Fibroblast of peridontal ligament (primary cell): ENCODE measurements around the gene ADAMTS17.

ENCODE experiments used
- DNase-seq: peaks from one replicate; pipeline ENCODE4 v3.0.0-alpha.2; 2010; ENCODE audit errors: extremely low read depth

The ADAMTS17 gene

DNA sequence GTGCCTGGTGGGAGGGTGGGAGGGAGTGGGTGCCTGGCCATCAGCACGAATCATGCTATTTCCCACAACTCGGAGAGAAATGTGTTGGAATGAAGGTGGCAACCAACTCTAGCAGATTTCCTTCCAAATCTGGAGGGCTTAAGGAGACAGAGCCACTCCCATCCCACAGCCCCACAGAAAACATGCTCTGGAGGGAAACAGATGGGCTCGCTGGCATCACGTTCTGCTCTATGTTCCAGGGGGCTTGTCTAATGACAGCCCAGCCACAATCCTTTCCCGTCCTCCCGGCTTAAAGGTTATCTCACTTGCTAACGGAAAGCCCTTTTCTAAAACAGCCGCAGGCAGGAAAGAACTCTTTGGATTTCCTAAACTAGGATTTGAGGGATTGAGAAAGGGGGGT lies 65.3 kb downstream of the ADAMTS17 start:
- no peak for DNase-seq

DNA sequence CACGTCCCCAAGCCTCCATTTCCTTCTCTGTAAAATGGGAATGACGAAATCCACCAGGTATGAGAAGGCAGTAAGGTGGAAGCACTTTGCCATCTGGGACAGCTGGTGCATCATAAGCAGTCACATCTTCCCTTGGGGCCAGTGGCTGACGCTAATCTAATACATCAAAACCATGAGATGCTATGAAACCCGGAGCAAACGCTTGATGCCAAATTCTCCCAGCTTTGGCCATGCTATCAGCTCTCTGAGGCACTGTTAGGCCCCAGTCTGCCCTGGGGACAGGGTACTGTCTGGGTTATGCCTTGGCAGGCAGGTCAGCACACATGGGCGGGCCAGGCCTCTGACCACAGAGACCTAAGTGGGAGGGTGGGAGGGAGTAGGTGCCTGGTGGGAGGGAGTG lies 66.1 kb downstream of the ADAMTS17 start:
- no peak for DNase-seq

DNA sequence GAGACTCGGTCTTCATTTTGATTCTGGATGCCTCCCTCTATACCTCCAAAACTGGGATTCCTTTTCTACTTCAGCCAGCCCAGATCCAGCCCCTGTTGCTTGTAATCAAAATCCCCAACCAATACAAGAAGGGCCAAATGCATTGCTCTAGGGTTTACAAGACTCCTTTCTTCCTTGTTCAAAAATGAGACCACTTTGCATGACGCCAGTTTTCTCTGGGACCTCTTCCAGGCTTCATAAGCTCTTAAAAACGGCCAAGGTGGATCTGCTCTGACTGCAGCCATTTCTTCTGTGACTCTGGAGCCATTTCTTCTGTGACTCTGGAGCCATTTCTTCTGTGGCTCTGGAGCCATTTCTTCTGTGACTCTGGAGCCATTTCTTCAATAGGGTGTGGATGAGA lies 71.9 kb downstream of the ADAMTS17 start:
- DNase-seq, result no peak

DNA sequence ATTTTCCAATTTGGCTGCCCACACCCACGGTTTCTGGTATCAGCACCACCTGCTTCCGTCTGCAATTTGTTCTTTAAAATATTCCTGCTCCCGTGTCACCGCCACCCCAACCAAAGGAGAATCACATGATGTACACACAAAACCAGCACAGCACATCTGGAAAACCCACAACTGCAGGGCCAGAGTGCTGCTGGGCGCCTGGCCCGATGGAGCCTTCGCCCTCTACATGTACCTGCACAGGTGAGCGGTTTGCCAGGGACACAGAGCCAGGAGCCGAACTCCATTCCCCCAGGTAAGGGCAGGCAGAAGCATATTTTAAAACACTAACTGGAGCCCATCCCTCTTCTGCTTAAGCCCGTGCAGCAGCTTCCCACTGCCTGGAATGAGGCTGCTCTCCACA lies 75.6 kb downstream of the ADAMTS17 start:
- DNase-seq, result no peak

DNA sequence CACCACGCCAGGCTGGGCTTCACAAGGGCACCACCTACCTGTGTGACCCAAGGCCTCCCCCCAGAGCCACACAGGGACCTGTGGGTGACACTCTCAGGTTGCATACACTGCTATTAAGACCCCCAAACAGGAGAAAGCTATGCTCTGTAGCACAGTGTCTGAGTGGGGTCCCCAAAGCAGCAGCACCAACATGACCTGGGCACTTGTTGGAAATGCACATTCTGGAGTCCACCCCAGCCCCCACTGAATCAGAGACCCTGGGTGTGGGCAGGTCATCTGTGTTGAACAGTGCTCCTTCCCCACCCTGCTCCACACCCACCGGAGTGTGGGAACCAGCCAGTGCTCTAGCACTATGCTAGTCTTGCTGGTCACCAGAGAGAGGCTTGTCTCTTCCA lies 76.1 kb downstream of the ADAMTS17 start:
- no peak for DNase-seq

DNA sequence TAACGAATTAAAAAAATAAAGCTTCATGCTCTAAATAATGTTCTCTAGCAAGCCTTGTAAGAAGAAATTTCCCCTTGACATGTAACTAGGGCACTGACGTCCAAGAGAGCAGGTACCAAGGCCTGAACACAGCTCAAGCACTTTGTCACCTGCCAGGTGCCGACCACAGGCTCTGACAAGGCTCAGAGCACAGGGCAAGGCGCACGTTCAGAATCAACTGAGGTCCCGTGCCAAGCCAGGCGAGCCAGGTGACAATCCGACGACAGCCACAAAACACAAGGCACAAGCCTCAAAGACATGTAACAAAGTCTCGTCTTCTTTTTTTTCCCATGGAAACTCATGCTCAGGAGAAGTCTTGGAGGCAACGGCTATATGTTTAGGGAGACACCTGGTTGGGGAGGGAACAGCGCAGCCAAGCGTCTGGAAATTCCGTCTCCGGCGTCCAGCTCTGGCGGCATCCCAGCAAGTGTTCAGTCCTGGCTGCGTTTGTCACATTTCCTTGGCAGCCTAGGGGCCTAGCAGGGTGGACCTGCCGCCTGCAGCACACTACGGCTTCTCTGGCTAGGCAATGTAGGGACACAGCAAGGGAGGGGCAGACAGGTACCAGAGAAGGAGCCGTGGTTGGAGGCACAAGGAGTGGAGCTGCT lies 76.7 kb downstream of the ADAMTS17 start:
- no peak for DNase-seq

DNA sequence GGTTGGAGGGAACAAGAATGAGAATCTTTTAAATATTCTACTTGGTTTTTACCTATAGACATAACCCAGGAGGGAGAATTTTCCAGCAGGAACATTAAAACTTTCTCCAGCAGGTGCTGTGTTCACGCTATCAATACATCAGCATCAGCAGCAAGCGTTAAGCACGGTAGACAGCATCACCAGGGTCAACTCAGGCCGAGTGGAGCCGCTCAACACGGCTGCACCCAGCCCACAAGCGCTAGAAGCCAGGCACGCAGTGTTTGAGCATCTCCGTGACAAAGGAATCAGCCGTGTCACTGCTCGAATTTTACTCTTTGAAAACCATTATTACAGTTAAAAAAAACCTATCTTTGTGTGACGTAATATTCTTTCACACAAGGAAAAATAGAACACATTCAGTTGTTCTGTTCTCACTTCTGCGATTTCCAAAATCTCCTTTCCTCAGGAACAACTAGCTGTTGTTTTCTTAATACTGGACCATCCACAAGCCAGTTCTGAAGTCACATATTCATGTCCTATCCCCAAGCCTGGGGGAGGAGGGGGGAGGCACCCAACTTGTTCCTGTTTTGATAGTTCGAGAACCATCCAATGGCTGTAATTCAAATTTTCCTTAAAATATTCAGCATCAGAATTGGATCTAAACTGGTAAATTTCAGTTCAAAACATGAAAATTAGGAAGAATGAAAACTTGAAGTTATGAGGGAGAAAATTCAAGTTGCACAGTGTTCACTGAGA lies 77.9 kb downstream of the ADAMTS17 start:
- DNase-seq, result no peak

DNA sequence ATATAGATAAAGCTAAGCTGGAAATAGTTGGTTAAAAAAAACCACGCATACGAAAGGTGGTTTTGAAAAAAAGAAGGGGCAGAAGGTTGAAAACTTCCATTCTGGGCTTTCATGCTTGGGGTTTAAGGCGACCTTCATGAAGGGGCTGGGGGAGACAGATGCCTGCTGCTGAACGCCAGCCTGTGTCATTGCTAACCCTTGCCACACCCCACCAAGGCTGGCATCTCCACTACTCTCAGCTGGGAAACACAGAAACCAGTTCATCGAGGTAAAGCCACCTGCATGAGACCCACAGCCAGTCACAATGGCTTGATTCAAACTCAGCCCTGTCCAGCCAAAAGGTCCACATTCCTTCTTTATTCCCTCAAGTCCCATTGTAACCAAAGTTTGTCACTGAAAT lies 78.7 kb downstream of the ADAMTS17 start:
- no peak for DNase-seq

DNA sequence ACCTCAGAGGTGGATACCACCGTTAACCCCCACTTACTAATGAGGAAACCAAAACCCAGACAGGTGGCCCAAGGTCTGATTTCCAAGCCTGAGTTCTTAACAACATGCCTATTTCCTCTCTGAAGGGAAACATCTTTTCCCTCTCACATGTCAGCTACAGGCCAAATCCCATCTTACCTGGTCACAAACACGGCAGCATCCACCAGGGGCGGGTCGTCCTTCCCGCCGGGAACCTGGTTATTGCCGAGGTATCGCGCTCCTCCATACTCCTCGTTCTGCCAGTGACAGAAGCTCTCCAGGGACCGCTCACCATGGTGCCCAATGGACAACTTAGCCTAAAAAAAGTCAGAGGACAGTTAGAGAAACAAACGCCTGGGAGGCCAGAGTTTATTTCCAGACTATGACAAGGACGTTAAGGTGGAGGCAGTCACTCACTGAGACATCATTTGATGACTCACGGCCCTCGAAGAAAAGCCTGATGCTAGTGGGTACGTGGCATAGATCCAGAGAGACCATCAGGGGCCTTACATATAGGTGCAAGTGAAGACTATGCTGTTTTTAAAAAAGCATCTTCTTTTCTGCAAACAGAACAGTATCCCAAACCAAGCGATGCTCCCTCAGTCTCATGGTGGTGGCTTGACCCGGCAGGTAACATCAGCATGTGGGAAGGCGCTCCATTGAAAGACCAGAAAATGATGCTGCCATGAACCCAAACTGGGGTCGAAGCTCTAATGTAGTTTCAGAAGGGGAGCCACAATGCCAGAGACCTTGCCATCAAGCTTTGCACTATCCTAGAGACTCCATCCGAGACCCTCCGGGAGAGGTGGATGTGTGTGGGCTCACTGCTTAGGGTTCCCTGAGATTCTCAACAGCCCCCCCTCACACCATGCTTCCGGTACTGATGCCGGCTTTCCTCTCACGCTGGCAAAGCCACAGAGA lies 80.2 kb downstream of the ADAMTS17 start:
- no peak for DNase-seq

DNA sequence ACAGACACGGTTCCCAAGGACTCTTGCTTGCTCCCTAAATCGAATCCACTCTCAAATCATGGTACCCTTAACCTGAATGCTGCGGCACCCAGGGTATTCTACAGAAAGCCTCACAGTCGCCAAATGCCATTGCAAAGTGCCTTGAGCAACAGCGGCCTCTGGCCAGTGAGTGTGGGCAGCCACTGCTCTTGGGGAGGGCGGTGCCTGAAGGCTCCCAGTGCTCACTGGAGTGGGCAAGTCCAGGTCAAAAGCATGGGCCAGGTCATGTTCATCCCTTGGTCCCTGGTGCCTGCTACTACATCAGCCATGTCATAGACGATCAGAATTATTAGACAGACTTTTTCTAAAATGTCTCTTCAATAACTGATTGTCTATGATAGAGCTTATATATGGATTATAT lies 82.5 kb downstream of the ADAMTS17 start:
- DNase-seq, result no peak

DNA sequence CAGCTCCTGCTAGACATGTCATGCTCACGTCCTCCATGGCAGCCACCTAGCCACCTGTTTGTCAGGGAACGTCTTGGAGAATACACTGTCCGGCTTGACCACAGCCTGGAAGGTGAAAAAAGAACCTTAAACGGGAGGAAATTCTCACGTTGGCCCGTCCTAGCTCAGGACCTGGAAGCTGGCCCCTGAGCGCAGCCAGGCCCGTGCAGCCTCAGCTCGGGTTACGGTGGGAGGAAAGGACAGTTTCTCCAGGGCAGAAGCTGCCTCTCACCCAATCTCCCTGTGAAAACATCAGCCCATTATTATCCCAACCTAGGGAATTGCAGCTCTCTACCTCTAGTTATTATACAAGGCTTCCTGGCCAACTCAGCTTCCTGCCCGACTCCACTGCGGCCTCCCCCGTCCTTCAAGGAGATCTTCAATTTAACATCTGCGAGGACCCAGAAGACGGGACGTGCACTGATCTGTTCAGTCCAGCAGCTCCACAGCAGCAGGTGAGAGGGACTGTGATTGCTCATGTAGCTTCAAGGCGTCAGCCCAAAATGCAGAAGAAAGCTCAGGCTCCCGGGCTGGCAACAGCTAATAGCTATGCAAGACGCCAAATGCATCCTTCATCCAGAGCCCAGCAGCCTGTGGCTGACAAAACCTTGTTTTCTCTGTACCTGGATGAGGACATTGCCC lies 84.7 kb downstream of the ADAMTS17 start:
- DNase-seq, result no peak

DNA sequence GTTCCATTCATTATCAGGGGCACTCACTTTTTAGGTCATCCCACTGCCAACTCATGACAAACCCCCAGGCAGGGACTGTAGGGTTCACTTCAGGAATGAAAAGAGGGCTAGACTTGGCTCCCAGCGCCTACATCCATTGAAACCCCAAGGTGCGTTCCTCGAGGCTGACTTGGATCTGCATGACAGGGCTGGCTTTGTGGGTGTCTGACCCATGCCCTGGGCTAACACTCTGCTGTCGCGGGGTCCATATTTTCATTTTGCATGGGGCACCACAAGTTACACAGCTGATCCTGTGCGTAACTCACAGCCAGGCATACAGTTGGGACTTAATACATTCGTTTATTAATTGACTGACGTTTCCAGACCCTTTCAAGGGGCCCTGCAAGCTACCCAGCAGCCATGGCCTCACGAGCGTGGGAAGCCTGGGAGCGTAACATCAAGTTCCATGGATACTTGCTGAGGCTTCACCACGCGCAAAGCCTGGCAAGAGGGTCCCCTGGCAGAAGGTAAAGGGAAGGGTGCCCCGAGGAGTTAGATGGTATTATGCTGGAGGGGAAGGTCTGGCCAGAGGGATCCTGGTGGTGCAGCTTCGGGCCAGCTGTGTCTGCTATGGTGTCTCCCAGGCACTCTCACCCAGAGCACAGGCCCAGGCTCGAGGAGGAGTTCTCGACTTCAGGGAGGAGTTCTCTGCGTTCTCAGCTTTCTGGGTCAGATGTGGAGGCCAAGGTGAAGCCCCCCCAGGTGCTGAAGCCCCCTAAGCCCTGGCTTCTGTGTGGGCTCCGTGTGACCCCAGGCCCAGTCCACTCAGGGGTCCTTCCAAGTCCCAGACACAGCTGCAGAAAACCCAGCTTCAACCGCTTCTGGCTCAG lies 85.4 kb downstream of the ADAMTS17 start:
- DNase-seq, result no peak

DNA sequence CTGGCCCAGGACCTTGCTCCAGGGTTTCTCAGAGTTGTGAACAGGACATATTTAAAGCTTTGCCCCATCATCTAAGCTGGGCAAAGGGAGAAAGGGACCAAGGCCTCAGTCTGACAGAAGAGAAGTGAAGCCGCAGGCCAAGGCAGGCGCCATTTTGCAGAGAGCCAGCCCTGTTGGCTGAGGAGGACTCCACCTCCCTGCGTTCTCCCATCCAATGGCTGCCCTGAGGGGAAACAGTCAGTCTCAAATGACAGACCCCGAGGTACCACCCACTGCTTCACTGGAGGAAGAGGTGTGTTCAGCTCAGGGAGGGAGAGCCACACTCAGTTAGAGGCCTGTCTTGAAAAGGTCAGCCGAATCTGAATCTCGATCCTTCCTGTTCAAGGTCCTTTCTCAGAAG lies 86.1 kb downstream of the ADAMTS17 start:
- no peak for DNase-seq

DNA sequence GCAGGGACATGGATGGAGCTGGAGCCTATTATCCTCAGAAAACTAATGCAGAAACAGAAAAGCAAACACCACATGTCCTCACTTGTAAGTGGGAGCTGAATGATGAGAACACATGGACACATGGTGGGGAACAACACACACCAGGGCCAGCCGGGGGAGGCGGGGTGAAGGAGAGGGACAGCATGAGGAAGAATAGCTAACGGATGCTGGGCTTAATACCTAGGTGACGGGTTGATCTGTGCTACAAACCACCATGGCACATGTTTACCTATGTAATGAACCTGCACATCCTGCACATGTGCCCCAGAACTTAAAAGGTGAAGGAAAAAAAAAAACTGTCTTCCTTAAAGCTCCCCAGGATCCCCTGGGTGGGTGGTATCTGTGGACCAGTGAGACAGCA lies 87.1 kb downstream of the ADAMTS17 start:
- DNase-seq, result no peak

DNA sequence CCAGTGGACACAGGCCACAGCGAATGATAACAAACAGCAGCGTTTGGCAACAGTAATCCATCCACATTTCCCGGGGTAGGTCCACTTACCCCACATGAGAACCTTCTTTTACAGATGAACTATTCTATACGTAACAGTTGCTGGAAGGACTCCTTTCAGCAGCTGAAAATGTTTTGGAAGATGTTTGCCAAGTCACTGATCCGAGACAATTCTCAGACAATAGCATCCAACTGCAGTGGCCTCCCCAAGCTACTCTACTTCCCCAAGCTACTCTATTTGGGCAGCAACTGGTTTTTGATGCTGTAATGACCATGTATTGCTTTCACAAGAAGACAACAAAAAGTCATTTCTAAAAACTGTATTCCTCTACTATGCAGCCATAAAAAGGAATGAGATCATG lies 87.5 kb downstream of the ADAMTS17 start:
- no peak for DNase-seq

DNA sequence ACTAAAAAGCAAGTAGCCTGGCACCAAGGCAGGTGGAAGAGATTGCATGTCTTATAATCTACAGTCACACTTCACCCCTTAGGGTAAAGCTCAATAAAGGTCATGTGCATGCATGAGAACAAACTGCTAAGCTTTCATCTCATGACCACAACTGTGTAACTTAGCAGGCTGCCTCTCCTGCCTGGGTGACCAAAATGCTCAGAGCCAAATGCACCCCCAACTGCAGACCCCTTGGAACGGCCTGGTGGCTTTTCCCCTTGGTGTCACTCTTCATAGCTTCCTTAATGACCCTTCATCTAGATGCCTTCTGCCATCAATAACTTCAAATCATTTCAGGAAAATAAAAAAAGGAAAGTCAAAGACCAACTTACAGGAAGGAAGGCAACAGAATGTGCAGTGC lies 88.1 kb downstream of the ADAMTS17 start:
- DNase-seq, result no peak

DNA sequence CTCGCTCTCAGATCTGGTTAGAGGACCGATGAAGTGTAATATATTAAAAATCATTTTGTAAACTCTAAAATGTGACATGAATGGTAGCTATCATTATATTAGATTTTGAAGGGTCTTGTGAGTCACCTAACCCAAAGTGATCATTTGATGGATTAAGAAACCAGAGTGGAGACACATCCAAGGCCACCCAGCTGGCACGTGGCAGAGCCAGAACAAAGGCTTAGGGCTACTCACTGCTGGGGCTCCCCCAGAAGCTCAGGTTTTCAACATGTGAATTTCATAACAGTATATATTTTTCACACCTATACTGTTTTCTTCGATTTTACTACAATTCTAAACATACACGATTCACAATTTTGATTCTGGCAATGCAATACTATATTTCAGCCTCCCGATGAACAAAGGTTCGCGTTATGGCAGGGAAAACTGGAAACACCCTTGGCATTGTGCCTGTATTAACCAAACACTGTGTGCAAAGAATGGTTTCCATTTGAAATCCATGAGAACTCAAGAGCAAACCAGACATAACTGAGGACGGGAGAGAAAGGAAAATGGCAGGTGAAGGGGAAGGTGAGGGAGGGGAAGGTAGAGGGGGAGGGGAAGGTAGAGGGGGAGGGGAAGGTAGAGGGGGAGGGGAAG lies 88.9 kb downstream of the ADAMTS17 start:
- no peak for DNase-seq

DNA sequence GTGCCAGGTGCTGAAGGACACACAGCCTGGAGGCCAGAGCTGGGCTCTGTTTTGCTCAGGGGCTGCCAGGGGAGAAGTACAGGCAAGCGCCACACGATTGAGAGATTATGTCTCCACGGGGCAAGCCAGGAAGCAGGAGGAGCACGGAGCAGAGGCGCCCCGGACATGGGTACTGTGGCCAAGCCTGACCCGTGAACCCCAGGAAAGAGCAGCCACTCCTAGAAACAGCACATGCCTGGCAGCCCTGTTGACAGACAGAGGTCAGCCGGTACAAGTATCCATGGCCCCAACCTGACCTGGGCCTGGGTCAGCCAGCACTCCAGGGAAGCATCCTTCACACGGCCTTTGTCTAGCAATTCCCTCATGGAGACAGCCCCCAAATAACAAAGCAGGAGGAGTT lies 89.4 kb downstream of the ADAMTS17 start:
- DNase-seq, result no peak

DNA sequence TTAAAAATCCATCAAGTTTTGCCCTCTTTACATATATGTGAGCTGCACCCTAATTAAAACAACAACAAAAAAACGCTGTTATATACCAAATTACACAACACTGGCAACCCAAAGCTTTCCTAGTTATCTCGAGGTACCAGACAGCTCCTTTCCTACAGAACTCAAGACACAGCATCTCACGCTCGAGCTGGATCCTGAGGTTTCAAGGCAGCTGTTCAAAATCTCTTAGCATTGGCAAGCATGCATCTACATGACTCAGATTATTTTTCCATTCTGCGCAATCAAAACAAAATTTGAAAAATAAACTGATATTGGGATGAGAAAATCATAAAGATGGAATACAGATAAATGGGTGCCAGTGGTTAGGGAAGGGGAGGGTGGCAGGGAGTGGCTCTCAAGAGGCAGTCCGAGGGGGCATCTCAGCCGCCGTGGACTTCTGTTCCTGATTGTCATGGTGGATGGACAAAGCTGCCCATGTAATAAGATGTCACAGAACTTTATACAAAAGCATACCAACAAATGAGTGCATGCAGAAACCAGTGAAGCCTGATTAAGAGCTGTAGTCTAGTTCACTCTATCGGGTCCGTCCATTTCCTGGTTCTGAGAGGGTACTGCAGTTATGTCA lies 91.5 kb downstream of the ADAMTS17 start:
- no peak for DNase-seq
